DMS53 treated with DMSO at 0.1 percent for 48 hours (cell line): ENCODE data around the gene TP53I13.
A peak's percentile ranks its signal among the peaks of the same experiment; 100 is the strongest.

Experiments
- DNase-seq: peaks from one replicate; lab custom pipeline; 2025; ENCODE audit not compliant: unreplicated experiment; lab: John Stamatoyannopoulos, UW

Gene TP53I13

GRCh38 chr17:29613856-29614255, 45.4 kb downstream of the TP53I13 start:
- no peak for DNase-seq

GRCh38 chr17:29614349-29615047, 46.0 kb downstream of the TP53I13 start:
- no peak for DNase-seq

- no peak for DNase-seq
Observed at GRCh38 chr17:29615048-29615385, 46.5 kb downstream of the TP53I13 start.

GRCh38 chr17:29615492-29616299, 47.2 kb downstream of the TP53I13 start:
- peak; percentile 60 for DNase-seq

- peak; percentile 24 for DNase-seq
Observed at GRCh38 chr17:29616300-29617048, 48.0 kb downstream of the TP53I13 start.

GRCh38 chr17:29617125-29617480, 48.6 kb downstream of the TP53I13 start:
- DNase-seq: peak; percentile 71

- peak; percentile 56 for DNase-seq
Observed at GRCh38 chr17:29617481-29618271, 49.2 kb downstream of the TP53I13 start.

- DNase-seq: no peak
Observed at GRCh38 chr17:29618272-29619065, 50.0 kb downstream of the TP53I13 start.

- DNase-seq: no peak
Observed at GRCh38 chr17:29619251-29619650, 50.8 kb downstream of the TP53I13 start.

- no peak for DNase-seq
Observed at GRCh38 chr17:29620271-29620670, 51.8 kb downstream of the TP53I13 start.

GRCh38 chr17:29620779-29621500, 52.4 kb downstream of the TP53I13 start:
- DNase-seq: no peak

- DNase-seq: no peak
Observed at GRCh38 chr17:29621751-29622194, 53.3 kb downstream of the TP53I13 start.
